ENCODE measurements around the gene DCDC2. TPM values are rescaled to one million over a fixed set of nuclear protein-coding genes. Genes with fewer than 3 reads are reported as not detected.
"Not testable (repeated sequence)": the region's sequence is repeated elsewhere in the genome, so short reads cannot be mapped to it uniquely, and the experiment has no call there.

DCDC2 gene
- total and polyA plus RNA-seq, 2 donors (not counting 1 experiment from before 2014, with no cell fraction given), result not detected

DNA sequence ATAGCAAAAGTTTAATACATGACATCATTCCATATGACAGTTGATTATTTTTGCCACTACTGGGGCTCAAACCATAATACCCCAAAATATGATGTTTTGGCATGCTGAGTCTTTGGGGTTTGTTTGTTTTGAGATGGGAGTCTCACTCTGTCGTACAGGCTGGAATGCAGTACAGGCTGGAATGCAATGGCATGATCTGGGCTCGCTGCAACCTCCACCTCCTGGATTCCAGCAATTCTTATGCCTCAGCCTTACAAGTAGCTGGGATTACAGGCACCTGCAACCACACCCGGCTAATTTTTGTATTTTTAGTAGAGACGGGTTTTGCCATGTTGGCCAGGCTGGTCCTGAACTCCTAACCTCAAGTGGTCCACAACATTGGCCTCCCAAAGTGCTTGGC, 43.6 kb upstream of the DCDC2 start:
- Histone ChIP-seq H3K4me2 (replicated peaks; ENCODE audit: low read depth, low read length, poor library complexity, severe bottlenecking) (no peak overlapping the region), H4K20me1 (ENCODE audit: control insufficient read depth, insufficient read depth, low read length, poor library complexity, severe bottlenecking) (peaks cover 15% of the 10 kb centered on the region), H3K27me3 (replicated peaks in 1 of 4; ENCODE audit: control extremely low read depth in 1 of 4, control insufficient read depth in 3 of 4, insufficient read depth in 4 of 4, low read length in 3 of 4) (peaks cover 0 to 18% (median 4%) of the 10 kb centered on the region in 4 experiments), H3K9ac (ENCODE audit: low read length) (no peak overlapping the region), H3K4me1 (ENCODE audit: control insufficient read depth in 2 of 2, insufficient read depth in 2 of 2, low read length in 2 of 2) (peaks cover 11 to 15% of the 10 kb centered on the region in 2 donors), H3K9me3 (ENCODE audit: control extremely low read depth in 1 of 3, control insufficient read depth in 2 of 3, insufficient read depth in 1 of 3, low read length in 2 of 3) (peaks cover 0 to 4% (median 3%) of the 10 kb centered on the region in 3 donors), H3K27ac (ENCODE audit: low read length in 2 of 2) (no peak overlapping the region), H3K36me3 (replicated peaks in 1 of 2; ENCODE audit: control extremely low read depth in 1 of 2, control insufficient read depth in 1 of 2, extremely low read depth in 1 of 2, insufficient read depth in 2 of 2, low read length in 1 of 2) (peaks cover 5% of the 10 kb centered on the region in 2 experiments), H2AFZ (ENCODE audit: insufficient read depth, low read depth, low read length, poor library complexity, severe bottlenecking) (peak overlapping the region; percentile 91), H3K79me2 (ENCODE audit: control insufficient read depth, insufficient read depth, low read length) (peaks cover 31% of the 10 kb centered on the region), H3K4me3 (ENCODE audit: control extremely low read depth in 1 of 5, extremely low read depth in 1 of 5, insufficient read depth in 1 of 5, low read depth in 2 of 5, low read length in 4 of 5) (no peak overlapping the region)
- no peak for TF ChIP-seq EZH2 (IDR thresholded peaks at IDR 0.05; ENCODE audit: borderline replicate concordance, insufficient read depth, low read depth, low read length, poor library complexity, severe bottlenecking)
- TF ChIP-seq, protein P1, sequence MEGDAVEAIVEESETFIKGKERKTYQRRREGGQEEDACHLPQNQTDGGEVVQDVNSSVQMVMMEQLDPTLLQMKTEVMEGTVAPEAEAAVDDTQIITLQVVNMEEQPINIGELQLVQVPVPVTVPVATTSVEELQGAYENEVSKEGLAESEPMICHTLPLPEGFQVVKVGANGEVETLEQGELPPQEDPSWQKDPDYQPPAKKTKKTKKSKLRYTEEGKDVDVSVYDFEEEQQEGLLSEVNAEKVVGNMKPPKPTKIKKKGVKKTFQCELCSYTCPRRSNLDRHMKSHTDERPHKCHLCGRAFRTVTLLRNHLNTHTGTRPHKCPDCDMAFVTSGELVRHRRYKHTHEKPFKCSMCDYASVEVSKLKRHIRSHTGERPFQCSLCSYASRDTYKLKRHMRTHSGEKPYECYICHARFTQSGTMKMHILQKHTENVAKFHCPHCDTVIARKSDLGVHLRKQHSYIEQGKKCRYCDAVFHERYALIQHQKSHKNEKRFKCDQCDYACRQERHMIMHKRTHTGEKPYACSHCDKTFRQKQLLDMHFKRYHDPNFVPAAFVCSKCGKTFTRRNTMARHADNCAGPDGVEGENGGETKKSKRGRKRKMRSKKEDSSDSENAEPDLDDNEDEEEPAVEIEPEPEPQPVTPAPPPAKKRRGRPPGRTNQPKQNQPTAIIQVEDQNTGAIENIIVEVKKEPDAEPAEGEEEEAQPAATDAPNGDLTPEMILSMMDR (IDR thresholded peaks at IDR 0.05), result no peak
- intact Hi-C loops (cut with micrococcal nuclease), result loop anchor here (10.0 kb wide), 1 partner anchor 117 kb away; no protein-coding TSS in a partner anchor
- no peak overlapping the region for H3K4me3 Mint-ChIP-seq
- H3K9me3 Mint-ChIP-seq (ENCODE audit: insufficient read depth), result peaks cover 4% of the 10 kb centered on the region
- ChIA-PET CTCF (no interaction called here), POLR2A (no interaction called here)
- 100% methylated on average over 3 of the region's 4 CpGs for WGBS (ENCODE audit: insufficient coverage)
- H3K27ac Mint-ChIP-seq, result no peak overlapping the region
- DNase-seq (no peak), ATAC-seq (ENCODE audit: low read depth) (no peak)
- peaks cover 38% of the 10 kb centered on the region for H3K4me1 Mint-ChIP-seq
- H3K27me3 Mint-ChIP-seq, result peaks cover 23% of the 10 kb centered on the region

DNA sequence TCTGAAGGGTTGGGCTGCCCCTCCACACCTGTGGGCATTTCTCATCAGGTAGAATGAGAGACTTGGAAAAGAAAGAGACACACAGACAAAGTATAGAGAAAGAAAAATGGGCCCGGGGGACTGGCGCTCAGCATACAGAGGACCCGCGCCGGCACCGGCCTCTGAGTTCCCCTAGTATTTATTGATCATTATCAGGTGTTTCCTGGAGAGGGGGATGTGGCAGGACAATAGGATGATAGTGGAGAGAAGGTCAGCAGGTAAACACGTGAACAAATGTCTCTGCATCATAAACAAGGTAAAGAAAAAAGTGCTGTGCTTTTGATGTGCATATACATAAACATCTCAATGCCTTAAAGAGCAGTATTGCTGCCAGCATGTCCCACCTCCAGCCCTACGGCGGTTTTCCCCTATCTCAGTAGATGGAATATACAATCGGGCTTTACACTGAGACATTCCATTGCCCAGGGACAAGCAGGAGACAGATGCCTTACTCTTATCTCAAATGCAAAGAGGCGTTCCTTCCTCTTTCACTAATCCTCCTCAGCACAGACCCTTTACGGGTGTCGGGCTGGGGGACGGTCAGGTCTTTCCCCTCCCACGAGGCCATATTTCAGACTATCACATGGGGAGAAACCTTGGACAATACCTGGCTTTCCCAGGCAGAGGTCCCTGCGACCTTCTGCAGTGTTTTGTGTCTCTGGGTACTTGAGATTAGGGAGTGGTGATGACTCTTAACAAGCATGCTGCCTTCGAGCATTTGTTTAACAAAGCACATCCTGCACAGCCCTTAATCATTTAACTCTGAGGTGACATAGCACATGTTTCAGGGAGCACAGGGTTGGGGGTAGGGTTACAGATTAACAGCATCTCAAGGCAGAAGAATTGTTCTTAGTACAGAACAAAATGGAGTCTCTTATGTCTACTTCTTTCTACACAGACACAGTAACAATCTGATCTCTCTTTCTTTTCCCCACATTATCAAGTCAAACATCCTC, 42.5 kb upstream of the DCDC2 start:
- H3K4me2 ChIP-seq (replicated peaks; ENCODE audit: low read depth, low read length, poor library complexity, severe bottlenecking); H3K9ac ChIP-seq (ENCODE audit: low read length): not testable (repeated sequence)

More for the DNA sequence above, 42.5 kb upstream of the DCDC2 start:
- intact Hi-C loops (cut with micrococcal nuclease), result loop anchor here (10.0 kb wide), 1 partner anchor 116 kb away; no protein-coding TSS in a partner anchor
- peaks cover 0 to 18% (median 6%) of the 10 kb centered on the region in 4 experiments for H3K27me3 ChIP-seq (replicated peaks in 1 of 4; ENCODE audit: control extremely low read depth in 1 of 4, control insufficient read depth in 3 of 4, insufficient read depth in 4 of 4, low read length in 3 of 4)
- Mint-ChIP-seq H3K4me3 (peak overlapping the region; percentile 37), H3K27me3 (peaks cover 29% of the 10 kb centered on the region), H3K4me1 (peaks cover 36% of the 10 kb centered on the region)
- H3K9me3 ChIP-seq (ENCODE audit: control extremely low read depth in 1 of 3, control insufficient read depth in 2 of 3, insufficient read depth in 1 of 3, low read length in 2 of 3); H3K27ac Mint-ChIP-seq; H3K9me3 Mint-ChIP-seq (ENCODE audit: insufficient read depth); CTCF ChIA-PET; POLR2A ChIA-PET; ATAC-seq (ENCODE audit: low read depth); DNase-seq; H3K4me3 ChIP-seq (ENCODE audit: control extremely low read depth in 1 of 5, extremely low read depth in 1 of 5, insufficient read depth in 1 of 5, low read depth in 2 of 5, low read length in 4 of 5); H3K36me3 ChIP-seq (replicated peaks in 1 of 2; ENCODE audit: control extremely low read depth in 1 of 2, control insufficient read depth in 1 of 2, extremely low read depth in 1 of 2, insufficient read depth in 2 of 2, low read length in 1 of 2); H3K27ac ChIP-seq (ENCODE audit: low read length in 2 of 2): not testable (repeated sequence)
- WGBS (ENCODE audit: insufficient coverage), result 12% methylated on average over 4 of the region's 17 CpGs
- H3K4me1 ChIP-seq (ENCODE audit: control insufficient read depth in 2 of 2, insufficient read depth in 2 of 2, low read length in 2 of 2), result peaks cover 11 to 15% of the 10 kb centered on the region in 2 donors
- peaks cover 31% of the 10 kb centered on the region for H3K79me2 ChIP-seq (ENCODE audit: control insufficient read depth, insufficient read depth, low read length)
- peak overlapping the region; percentile 19 for H2AFZ ChIP-seq (ENCODE audit: insufficient read depth, low read depth, low read length, poor library complexity, severe bottlenecking)
- peaks cover 12% of the 10 kb centered on the region for H4K20me1 ChIP-seq (ENCODE audit: control insufficient read depth, insufficient read depth, low read length, poor library complexity, severe bottlenecking)
